Neuronal stem cell (in vitro differentiated cells): ENCODE data around the gene SYCE3.

Experiments used
- DNase-seq: peaks from one replicate; pipeline ENCODE4 v3.0.0-alpha.2; 2013; ENCODE audit warnings: low spot score
- H2AFZ ChIP-seq: one replicate; pipeline ENCODE4 v1.6.1; 2013; ENCODE audit warnings: mild to moderate bottlenecking, low read length, inconsistent platforms
- H2AK5ac ChIP-seq: 2 replicates; pipeline ENCODE4 v1.6.1; 2013; ENCODE audit warnings: low read depth, mild to moderate bottlenecking, inconsistent platforms, low read length, moderate library complexity, mixed read lengths
- H2BK120ac ChIP-seq: 2 replicates; pipeline ENCODE4 v1.6.1; 2013; ENCODE audit warnings: low read depth, mild to moderate bottlenecking, inconsistent platforms, low read length, moderate library complexity, mixed read lengths
- H2BK12ac ChIP-seq: one replicate; pipeline ENCODE4 v1.6.1; 2013; ENCODE audit warnings: low read length, inconsistent platforms
- H2BK15ac ChIP-seq: 2 replicates; pipeline ENCODE4 v1.6.1; 2013; ENCODE audit warnings: mild to moderate bottlenecking, low read length, inconsistent platforms, mixed read lengths
- H2BK5ac ChIP-seq: one replicate; pipeline ENCODE4 v1.6.1; 2013; ENCODE audit warnings: inconsistent platforms, mild to moderate bottlenecking, low read length, moderate library complexity
- H3K14ac ChIP-seq: one replicate; pipeline ENCODE4 v1.6.1; 2013; ENCODE audit warnings: low read length, inconsistent platforms
- H3K18ac ChIP-seq: 2 replicates; pipeline ENCODE4 v1.6.1; 2013; ENCODE audit warnings: low read length, inconsistent platforms
- H3K23ac ChIP-seq: 2 replicates; pipeline ENCODE4 v1.6.1; 2013; ENCODE audit warnings: low read depth, mild to moderate bottlenecking, mixed read lengths, low read length, inconsistent platforms; ENCODE audit not compliant: poor library complexity
- H3K27ac ChIP-seq: replicated peaks from 3 replicates; pipeline ENCODE4 v1.5.1; 2013; ENCODE audit warnings: low read length, inconsistent platforms
- H3K27me3 ChIP-seq, 3 experiments: 2 replicates each; pipeline ENCODE4 v1.6.1; 2013; ENCODE audit warnings: low read length in 3 of 3, mild to moderate bottlenecking in 2 of 3, inconsistent platforms in 1 of 3, low read depth in 1 of 3, mixed read lengths in 1 of 3, moderate library complexity in 1 of 3; ENCODE audit not compliant: control insufficient read depth in 3 of 3, insufficient read depth in 3 of 3
- H3K36me3 ChIP-seq, 2 donors: replicated peaks in 1 of 2; 2 replicates each; pipeline ENCODE4 v1.6.1; 2013; ENCODE audit warnings: low read length in 2 of 2; ENCODE audit not compliant: control insufficient read depth in 2 of 2, insufficient read depth in 2 of 2
- H3K4ac ChIP-seq: 2 replicates; pipeline ENCODE4 v1.6.1; 2013; ENCODE audit warnings: inconsistent platforms, mild to moderate bottlenecking, low read length, moderate library complexity
- H3K4me1 ChIP-seq, 2 donors: 1 replicate in 1 of 2; 2 replicates in 1 of 2; pipeline ENCODE4 v1.6.1; 2013; ENCODE audit warnings: low read length in 2 of 2, low read depth in 1 of 2; ENCODE audit not compliant: control insufficient read depth in 2 of 2, insufficient read depth in 1 of 2
- H3K4me2 ChIP-seq: one replicate; pipeline ENCODE4 v1.6.1; 2013; ENCODE audit warnings: mild to moderate bottlenecking, low read length, inconsistent platforms; ENCODE audit not compliant: insufficient read depth, poor library complexity, severe bottlenecking
- H3K4me3 ChIP-seq, 2 donors: 2 replicates each; pipeline ENCODE4 v1.5.1; 2013; ENCODE audit warnings: low read length in 2 of 2, mild to moderate bottlenecking in 2 of 2, inconsistent platforms in 1 of 2, moderate library complexity in 1 of 2
- H3K79me1 ChIP-seq: one replicate; pipeline ENCODE4 v1.6.1; 2013; ENCODE audit warnings: low read depth, mild to moderate bottlenecking, inconsistent platforms, low read length, moderate library complexity
- H3K9ac ChIP-seq: one replicate; pipeline ENCODE4 v1.6.1; 2013; ENCODE audit warnings: mild to moderate bottlenecking, low read depth, low read length, inconsistent platforms; ENCODE audit not compliant: poor library complexity
- H3K9me3 ChIP-seq, 2 donors: replicated peaks in 1 of 2; 2 replicates each; pipeline versions ENCODE3 to v1.6.1; 2013; ENCODE audit warnings: low read length in 2 of 2, mild to moderate bottlenecking in 2 of 2, inconsistent platforms in 1 of 2, low read depth in 1 of 2, mixed read lengths in 1 of 2, moderate library complexity in 1 of 2; ENCODE audit not compliant: control insufficient read depth in 2 of 2, insufficient read depth in 1 of 2
- H4K8ac ChIP-seq: one replicate; pipeline ENCODE4 v1.6.1; 2013; ENCODE audit warnings: low read depth, mild to moderate bottlenecking, inconsistent platforms, low read length, moderate library complexity
- H4K91ac ChIP-seq: one replicate; pipeline ENCODE4 v1.6.1; 2013; ENCODE audit warnings: low read length, low read depth, mild to moderate bottlenecking, inconsistent platforms; ENCODE audit not compliant: poor library complexity
- WGBS, 2 donors: extraction: QIAGEN DNeasy Blood & Tissue Kit; methylation state at CpG; one replicate each; pipeline ENCODE4 v1.1.7; 2013; ENCODE audit warnings: missing lambda C conversion rate in 2 of 2, mixed read lengths in 1 of 2; ENCODE audit not compliant: insufficient read length in 2 of 2, insufficient replicate concordance in 1 of 2; ENCODE audit errors: extremely low coverage in 2 of 2; 5-methylcytosine and 5-hydroxymethylcytosine counted together

Gene SYCE3

DNA sequence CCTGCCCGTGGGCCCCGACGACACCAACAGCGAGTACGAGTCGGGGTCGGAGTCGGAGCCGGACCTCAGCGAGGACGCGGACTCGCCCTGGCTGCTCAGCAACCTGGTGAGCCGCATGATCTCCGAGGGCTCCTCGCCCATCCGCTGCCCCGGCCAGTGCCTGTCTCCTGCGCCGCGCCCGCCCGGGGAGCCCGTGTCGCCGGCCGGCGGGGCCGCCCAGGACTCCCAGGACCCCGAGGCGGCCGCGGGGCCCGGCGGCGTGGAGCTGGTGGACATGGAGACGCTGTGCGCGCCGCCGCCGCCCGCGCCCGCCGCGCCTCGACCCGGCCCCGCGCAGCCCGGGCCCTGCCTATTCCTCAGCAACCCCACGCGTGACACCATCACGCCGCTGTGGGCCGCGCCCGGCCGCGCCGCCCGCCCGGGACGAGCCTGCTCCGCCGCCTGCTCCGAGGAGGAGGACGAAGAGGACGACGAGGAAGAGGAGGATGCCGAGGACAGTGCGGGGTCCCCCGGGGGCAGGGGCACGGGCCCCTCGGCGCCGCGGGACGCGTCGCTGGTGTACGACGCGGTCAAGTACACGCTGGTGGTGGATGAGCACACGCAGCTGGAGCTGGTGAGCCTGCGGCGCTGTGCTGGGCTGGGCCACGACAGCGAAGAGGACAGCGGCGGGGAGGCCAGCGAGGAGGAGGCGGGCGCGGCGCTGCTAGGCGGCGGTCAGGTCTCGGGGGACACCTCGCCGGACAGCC is 41.7 kb upstream of the SYCE3 start:
- peak overlapping the region; percentile 3 for H3K14ac ChIP-seq
- H2AFZ ChIP-seq: no peak overlapping the region
- H3K79me1 ChIP-seq: peaks cover 2% of the 10 kb centered on the region
- H3K27ac ChIP-seq: no peak overlapping the region
- H3K9me3 ChIP-seq: no peaks in the 10 kb centered on the region
- H3K4me3 ChIP-seq: no peak overlapping the region
- H3K27me3 ChIP-seq: peaks cover 0 to 20% (median 0%) of the 10 kb centered on the region in 3 experiments
- no peak overlapping the region for H2BK120ac ChIP-seq
- H3K36me3 ChIP-seq: peaks cover 0 to 30% of the 10 kb centered on the region in 2 donors
- H3K23ac ChIP-seq: no peak overlapping the region
- peak overlapping the region; percentile 44 for H3K9ac ChIP-seq
- DNase-seq: no peak
- H2AK5ac ChIP-seq: no peak overlapping the region
- no peak overlapping the region for H2BK12ac ChIP-seq
- peaks cover 8 to 12% of the 10 kb centered on the region in 2 donors for H3K4me1 ChIP-seq
- H4K91ac ChIP-seq: peak overlapping the region; percentile 30
- H2BK5ac ChIP-seq: no peak overlapping the region
- no CpG with 5 or more reads among the region's 103 CpGs for WGBS, 2 donors
- H4K8ac ChIP-seq: no peak overlapping the region
- H3K18ac ChIP-seq: peak overlapping the region; percentile 28
- no peak overlapping the region for H3K4ac ChIP-seq
- H2BK15ac ChIP-seq: no peak overlapping the region
- H3K4me2 ChIP-seq: peak overlapping the region; percentile 11

GRCh38 chr22:50603511-50604255 is 41.0 kb upstream of the SYCE3 start:
- Histone ChIP-seq H3K27me3 (peaks cover 0 to 20% (median 0%) of the 10 kb centered on the region in 3 experiments), H3K27ac (no peak overlapping the region), H3K14ac (peak overlapping the region; percentile 3), H3K9ac (peak overlapping the region; percentile 44), H3K4me1 (peaks cover 8 to 12% of the 10 kb centered on the region in 2 donors), H3K4me2 (no peak overlapping the region), H3K9me3 (no peaks in the 10 kb centered on the region), H2BK5ac (peak overlapping the region; percentile 39), H2BK15ac (no peak overlapping the region), H3K4ac (no peak overlapping the region), H4K91ac (no peak overlapping the region), H2BK12ac (no peak overlapping the region), H2AK5ac (no peak overlapping the region), H3K4me3 (no peak overlapping the region), H2BK120ac (no peak overlapping the region), H3K23ac (peak overlapping the region; percentile 20), H3K18ac (peak overlapping the region; percentile 28), H4K8ac (no peak overlapping the region), H3K79me1 (peaks cover 2% of the 10 kb centered on the region), H2AFZ (no peak overlapping the region), H3K36me3 (peaks cover 0 to 30% of the 10 kb centered on the region in 2 donors)
- DNase-seq: no peak
- WGBS, 2 donors: no CpG with 5 or more reads among the region's 70 CpGs

- Histone ChIP-seq H2BK5ac (no peak overlapping the region), H2BK15ac (no peak overlapping the region), H2BK120ac (no peak overlapping the region), H4K8ac (no peak overlapping the region), H3K18ac (no peak overlapping the region), H3K14ac (no peak overlapping the region), H2AFZ (no peak overlapping the region), H3K23ac (no peak overlapping the region), H3K79me1 (peaks cover 2% of the 10 kb centered on the region), H3K27me3 (peaks cover 0 to 17% (median 0%) of the 10 kb centered on the region in 3 experiments), H3K4ac (no peak overlapping the region), H2BK12ac (no peak overlapping the region), H3K4me2 (no peak overlapping the region), H4K91ac (no peak overlapping the region), H3K9me3 (no peaks in the 10 kb centered on the region), H3K9ac (no peak overlapping the region), H3K27ac (no peak overlapping the region), H3K4me1 (peaks cover 8 to 12% of the 10 kb centered on the region in 2 donors), H2AK5ac (no peak overlapping the region), H3K4me3 (no peak overlapping the region), H3K36me3 (peaks cover 0 to 23% of the 10 kb centered on the region in 2 donors)
- no CpG with 5 or more reads among the region's 2 CpGs for WGBS, 2 donors
- no peak for DNase-seq
These were observed 39.6 kb upstream of the SYCE3 start for GRCh38 chr22:50602338-50602700.
